HG03060 (cell line): ENCODE results near the gene SLC49A4.

Source experiments
- ATAC-seq: cut with Tn5 transposase; IDR thresholded peaks from one replicate; pipeline ENCODE4 v1.9.1; 2021; ENCODE audit warnings: low read depth, moderate number of reproducible peaks; ENCODE audit not compliant: unreplicated experiment

The SLC49A4 gene

DNA sequence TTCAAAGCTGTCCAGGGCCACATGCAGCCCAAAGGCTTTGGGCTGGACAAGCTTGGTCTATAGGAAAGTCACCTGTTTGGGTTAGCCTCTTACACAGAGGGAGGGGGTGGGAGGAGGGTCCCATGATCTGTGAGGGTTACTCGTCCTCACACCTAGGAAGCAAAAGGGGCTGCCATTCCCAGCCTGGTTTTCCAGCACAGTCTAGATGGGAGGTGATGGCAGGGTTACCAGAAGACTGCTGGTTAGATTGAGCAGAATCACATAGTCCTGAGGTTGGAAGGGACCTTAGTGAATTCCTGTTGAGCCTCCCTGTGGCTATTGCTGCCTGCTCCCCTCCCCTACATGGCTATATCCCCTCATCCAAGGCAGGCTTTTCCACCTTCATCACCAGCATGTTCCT, 130.9 kb downstream of the SLC49A4 start:
- no peak for ATAC-seq

DNA sequence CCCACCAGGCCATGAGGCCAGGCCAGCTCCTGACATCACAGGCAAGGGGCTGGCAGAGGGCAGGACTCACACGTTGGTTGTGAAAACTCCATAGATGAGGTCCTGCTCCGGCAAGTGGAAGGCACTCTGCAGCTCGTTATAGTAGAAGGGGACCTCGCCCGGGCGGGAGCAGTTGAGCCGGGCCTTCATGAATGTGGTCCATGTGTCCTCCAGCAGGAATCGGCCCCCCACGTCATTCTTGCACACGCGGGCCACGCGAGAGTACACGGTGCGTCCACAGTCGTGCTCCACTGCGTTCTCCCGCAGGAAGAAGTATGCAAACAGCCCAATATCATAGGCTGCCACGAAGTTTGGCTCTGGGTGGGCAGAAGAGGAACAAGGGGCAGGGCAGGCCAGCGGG, 131.5 kb downstream of the SLC49A4 start:
- ATAC-seq: no peak

DNA sequence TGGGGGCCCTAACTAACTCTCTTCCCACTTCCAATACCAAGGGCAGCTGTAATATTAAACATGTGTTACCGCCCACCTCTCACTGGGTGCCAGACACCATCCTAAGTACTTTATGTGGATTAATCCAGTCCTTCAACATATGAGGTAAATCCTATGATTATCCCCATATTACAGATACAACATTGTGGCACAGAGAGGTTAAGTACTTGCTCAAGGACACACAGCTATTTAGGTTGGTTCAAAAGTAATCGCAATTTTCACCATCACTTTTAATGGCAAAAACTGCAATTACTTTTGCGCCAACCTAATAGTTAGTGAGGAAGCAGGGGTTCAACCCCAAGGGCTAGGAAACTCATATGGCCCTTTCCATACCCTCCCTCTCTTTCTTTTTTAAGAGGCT, 131.9 kb downstream of the SLC49A4 start:
- ATAC-seq: no peak

GRCh38 chr3:122927726-122928125, 132.9 kb downstream of the SLC49A4 start:
- ATAC-seq: no peak

DNA sequence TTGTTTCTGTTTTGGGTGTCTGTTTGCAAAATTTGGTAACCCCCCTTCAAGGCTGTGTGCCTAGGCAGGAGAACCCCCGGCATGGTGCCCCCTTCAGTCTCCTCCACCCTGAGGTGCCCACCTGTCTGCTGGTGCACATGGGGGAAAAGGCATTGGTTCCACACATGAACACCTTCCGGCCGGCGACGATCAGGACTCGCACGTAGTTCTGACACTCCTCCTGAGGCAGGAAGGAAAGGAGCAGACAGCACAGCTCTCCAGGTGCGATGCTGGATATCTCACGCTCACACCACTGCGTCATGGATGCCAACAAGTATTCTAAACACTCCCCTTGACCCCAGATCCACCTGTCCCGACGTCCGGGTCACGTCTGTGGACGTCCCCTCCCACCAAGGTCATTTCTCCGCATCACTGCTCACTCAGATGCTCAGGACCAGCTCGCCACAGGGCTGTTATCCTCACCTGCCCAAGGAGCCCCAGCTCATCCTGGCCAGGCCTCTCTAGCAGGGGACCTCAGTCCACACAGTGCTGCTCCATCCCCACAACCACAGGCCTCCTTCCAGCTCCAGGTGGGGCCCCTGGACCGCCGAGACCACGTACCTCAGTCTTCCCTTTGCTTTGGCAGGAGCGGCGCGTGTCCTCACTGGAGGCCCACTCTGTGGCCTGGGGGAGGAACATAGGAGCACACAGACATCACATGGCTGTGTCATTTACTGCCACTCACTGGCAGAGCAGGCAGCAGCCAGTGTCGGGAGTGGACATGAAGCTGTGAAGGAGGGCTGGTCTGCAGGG, 133.7 kb downstream of the SLC49A4 start:
- no peak for ATAC-seq

DNA sequence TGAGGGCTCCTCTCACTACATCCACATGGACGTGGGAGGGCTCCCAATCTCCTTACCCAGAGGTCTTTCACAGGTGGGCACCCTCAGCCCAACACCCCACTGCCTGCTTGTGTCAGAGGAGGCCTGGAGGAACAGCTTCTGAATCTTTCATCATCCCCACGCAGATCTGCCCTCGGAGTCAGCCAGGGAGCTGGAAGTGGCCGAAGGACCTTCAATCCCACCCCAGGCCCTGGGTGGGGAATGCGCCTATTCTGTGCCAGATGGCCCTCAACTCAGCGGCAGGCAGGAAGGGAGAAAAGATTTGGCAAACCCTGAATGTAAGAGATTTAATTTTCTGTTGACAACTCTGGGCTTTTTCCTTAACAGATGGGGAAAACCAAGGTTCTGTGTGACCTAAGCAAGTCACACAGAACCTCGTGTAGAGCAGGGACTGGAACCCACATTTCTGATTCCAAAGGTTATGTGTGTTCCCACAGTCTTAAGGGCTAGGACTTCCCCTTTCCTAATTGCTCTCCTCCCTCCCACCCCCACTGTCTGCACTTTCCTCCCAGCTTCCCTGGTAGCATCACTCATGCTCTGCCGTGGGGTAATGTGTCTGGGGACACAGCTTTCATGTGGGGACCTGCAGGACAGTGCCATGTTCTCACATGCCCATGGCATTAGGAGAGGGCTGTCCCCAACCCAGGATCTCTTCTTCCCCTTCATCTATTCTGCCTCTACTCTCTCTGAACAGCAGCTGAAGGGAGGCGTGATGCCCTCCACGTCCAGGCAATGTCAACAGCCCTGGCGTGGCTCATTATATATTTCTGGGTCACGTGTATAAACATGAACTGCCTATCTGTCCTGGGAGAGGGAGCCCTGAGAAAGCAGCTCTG, 134.6 kb downstream of the SLC49A4 start:
- no peak for ATAC-seq

DNA sequence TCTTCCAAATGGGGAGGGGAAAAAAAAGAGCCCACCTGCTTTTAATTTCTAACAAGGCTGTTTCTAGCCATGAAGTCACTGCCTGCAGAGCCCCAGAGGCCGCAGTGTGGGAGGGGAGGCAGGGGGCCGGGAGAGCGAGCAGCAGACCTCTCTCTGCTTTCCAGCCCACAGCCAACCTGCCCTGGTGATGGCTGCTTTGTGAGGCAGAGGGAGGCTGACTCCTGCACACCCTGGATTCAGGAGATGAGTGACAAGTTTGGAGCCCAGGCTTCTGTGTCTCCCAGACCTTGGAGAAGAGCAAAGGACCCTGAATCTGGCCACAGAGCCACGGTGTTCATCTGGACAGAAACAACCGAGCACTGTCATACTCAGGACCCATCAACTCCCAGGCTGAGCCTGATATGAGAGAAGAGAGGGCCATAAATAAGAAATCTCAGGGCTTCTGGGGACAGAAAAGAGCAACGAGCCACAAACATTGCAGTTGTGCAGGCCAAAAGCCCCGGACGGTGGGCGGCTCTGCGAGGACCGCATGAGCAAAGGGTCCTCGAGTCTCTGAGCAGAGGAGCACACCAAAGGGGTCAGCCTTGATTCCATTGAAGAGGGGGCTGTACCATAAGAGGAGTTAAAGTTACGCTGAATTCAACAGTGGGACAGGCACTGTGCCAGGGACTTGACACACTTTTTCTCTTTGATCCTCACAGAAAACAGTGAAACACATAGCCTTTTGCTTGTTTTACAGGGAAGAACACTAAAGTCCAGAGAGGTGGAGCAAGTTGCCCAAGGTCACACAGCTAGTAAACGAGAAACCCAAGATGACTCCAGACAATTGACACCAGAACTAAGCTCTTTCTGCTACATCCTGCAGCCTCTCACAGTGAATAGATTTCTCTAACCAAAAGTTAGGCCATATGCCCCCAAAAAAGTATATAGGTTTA, 135.5 kb downstream of the SLC49A4 start:
- no peak for ATAC-seq
